H54 (cell line): ENCODE measurements around the gene PTPRR.

Source experiments
- DNase-seq: peaks from one replicate; pipeline ENCODE4 v3.0.0; 2011; ENCODE audit warnings: low spot score, mixed read lengths; ENCODE audit not compliant: insufficient read length
- FAIRE-seq: peaks from 3 replicates; lab custom pipeline; 2011; peaks lifted over from hg19 to GRCh38; lab: Jason Lieb, UNC
- POLR2A ChIP-seq: IDR thresholded peaks from 2 replicates; pipeline ENCODE4 v1.6.1; 2011; ENCODE audit warnings: low read depth, mild to moderate bottlenecking, low read length

PTPRR gene

GRCh38 chr12:70666364-70666763 lies 254.2 kb downstream of the PTPRR start:
- no peak for DNase-seq
- FAIRE-seq, result no peak
- no peak for TF ChIP-seq POLR2A

- DNase-seq, result peak; percentile 7
- peak; percentile 95 for FAIRE-seq
- peak; percentile 36; the same call in 1 of the 2 replicates for TF ChIP-seq POLR2A
Measured at GRCh38 chr12:70664465-70664881, 256.1 kb downstream of the PTPRR start.

GRCh38 chr12:70663838-70664237 lies 256.7 kb downstream of the PTPRR start:
- no peak for TF ChIP-seq POLR2A
- DNase-seq (no peak), FAIRE-seq (peak; percentile 27)

- TF ChIP-seq POLR2A, result no peak
- FAIRE-seq (peak; percentile 86), DNase-seq (peak; percentile 8)
Measured at GRCh38 chr12:70661466-70662161, 258.9 kb downstream of the PTPRR start.

- FAIRE-seq, result peak; percentile 98
- TF ChIP-seq POLR2A, result 0 out of 2 replicates have a peak, but pooled peaks have one; percentile 36
- peak; percentile 35 for DNase-seq
Measured at GRCh38 chr12:70660620-70661219, 259.8 kb downstream of the PTPRR start.

- DNase-seq (no peak), FAIRE-seq (no peak)
- TF ChIP-seq POLR2A, result no peak
Measured at GRCh38 chr12:70660002-70660604, 260.4 kb downstream of the PTPRR start.

GRCh38 chr12:70659077-70659606 lies 261.4 kb downstream of the PTPRR start:
- TF ChIP-seq POLR2A, result no peak
- DNase-seq (no peak), FAIRE-seq (no peak)

- no peak for DNase-seq
Measured at GRCh38 chr12:70657616-70658286, 262.8 kb downstream of the PTPRR start.

GRCh38 chr12:70652451-70652850 lies 268.1 kb downstream of the PTPRR start:
- no peak for FAIRE-seq
- no peak for TF ChIP-seq POLR2A
- no peak for DNase-seq

More at GRCh38 chr12:70657616-70658286, 262.8 kb downstream of the PTPRR start:
- TF ChIP-seq POLR2A, result no peak
- no peak for FAIRE-seq

- peak; percentile 43 for FAIRE-seq
- no peak for DNase-seq
- no peak for TF ChIP-seq POLR2A
Measured at GRCh38 chr12:70648831-70649230, 271.7 kb downstream of the PTPRR start.

- DNase-seq, result no peak
- TF ChIP-seq POLR2A, result no peak
- peak; percentile 64 for FAIRE-seq
Measured at GRCh38 chr12:70648191-70648590, 272.3 kb downstream of the PTPRR start.

GRCh38 chr12:70646850-70647249 lies 273.7 kb downstream of the PTPRR start:
- FAIRE-seq (peak; percentile 88), DNase-seq (no peak)
- TF ChIP-seq POLR2A, result no peak

GRCh38 chr12:70645494-70646317 lies 274.8 kb downstream of the PTPRR start:
- TF ChIP-seq POLR2A, result no peak
- DNase-seq (peak; percentile 23), FAIRE-seq (peak; percentile 96)
